Spinal cord (tissue), 10 donors: ENCODE measurements around the gene CYP46A1. TPM values are rescaled to one million over a fixed set of nuclear protein-coding genes. Genes with fewer than 3 reads are reported as not detected.
"Not testable (repeated sequence)": the region's sequence is repeated elsewhere in the genome, so short reads cannot be mapped to it uniquely, and the experiment has no call there.

Experiments used
- DNase-seq, 6 donors: peaks; one replicate each; pipeline versions ENCODE4 v3.0.0 to v3.0.0-alpha.2; 2013 to 2015; ENCODE audit warnings: low spot score in 6 of 6, low read depth in 4 of 6
- H3K27ac ChIP-seq: one replicate; pipeline ENCODE4 v1.5.1; 2013; ENCODE audit warnings: low read depth, low read length, control low read depth
- H3K27me3 ChIP-seq: one replicate; pipeline ENCODE4 v1.6.1; 2013; ENCODE audit warnings: low read length; ENCODE audit not compliant: control insufficient read depth, insufficient read depth
- H3K36me3 ChIP-seq: one replicate; pipeline ENCODE4 v1.6.1; 2013; ENCODE audit warnings: low read length; ENCODE audit not compliant: control insufficient read depth, insufficient read depth
- H3K4me1 ChIP-seq: one replicate; pipeline ENCODE4 v1.6.1; 2013; ENCODE audit warnings: low read length; ENCODE audit not compliant: control insufficient read depth, insufficient read depth
- H3K4me3 ChIP-seq: one replicate; pipeline ENCODE4 v1.5.1; 2013; ENCODE audit warnings: low read depth, low read length, control low read depth
- H3K9me3 ChIP-seq: one replicate; pipeline ENCODE4 v1.6.1; 2013; ENCODE audit warnings: low read length; ENCODE audit not compliant: control insufficient read depth, insufficient read depth
- WGBS: methylation state at CpG from one replicate; pipeline ENCODE4 v1.1.5; 2013; ENCODE audit warnings: missing lambda C conversion rate; ENCODE audit not compliant: insufficient coverage; 5-methylcytosine and 5-hydroxymethylcytosine counted together
- long read RNA-seq, 4 donors: transcript quantifications; one replicate each; lab custom pipeline, GENCODE V29; 2026
- polyA plus RNA-seq, 2 donors: library from polyadenylated mRNA; unstranded; fragments of 120-200 nt; gene quantifications; one replicate each; pipeline ENCODE4 v1.2.1, GENCODE V29; 2013; ENCODE audit not compliant: insufficient read length in 2 of 2
- total RNA-seq, 2 donors: library from RNA; depleted of rRNA in 1 of 2; stranded (reverse); fragments of 120-200 nt in 1 of 2; fragments of >200 nt in 1 of 2; gene quantifications; one replicate each; pipeline versions ENCODE4 v1.2.3 to v1.2.4, GENCODE V29; 2013 to 2014
- donor health status: healthy.

CYP46A1 gene
- total RNA-seq = 10 to 100 TPM in 1 of 2 donors, 1 to 10 TPM in 1; 5.5 to 18.7 TPM
- 10 to 100 TPM; 33.2 to 42.2 TPM for polyA plus RNA-seq
- long read RNA-seq, donor 1, transcript CYP46A1-201 (15 exons, 2,181 nt) = major isoform, 10 of 10 reads
- long read RNA-seq, donor 1, partial matches to known transcripts = 0 of 10 reads
- long read RNA-seq, donor 1, other reads (novel, unspliced or antisense) = 0 of 10 reads
- long read RNA-seq, donor 2, partial matches to known transcripts = 0 of 3 reads
- long read RNA-seq, donor 2, other reads (novel, unspliced or antisense) = 0 of 3 reads
- long read RNA-seq, donor 3, partial matches to known transcripts = 0 of 2 reads
- long read RNA-seq, donor 3, other reads (novel, unspliced or antisense) = 0 of 2 reads
- long read RNA-seq, donor 4 = 0 reads

- H3K27ac ChIP-seq = peak within 1 kb of the TSS; percentile 89
- H3K4me3 ChIP-seq = peak within 1 kb of the TSS; percentile 79
- no peaks in the 10 kb centered on the region for H3K27me3 ChIP-seq
- peaks cover 3% of the 10 kb centered on the region for H3K36me3 ChIP-seq
- H3K4me1 ChIP-seq = peaks cover 21% of the 10 kb centered on the region
- H3K9me3 ChIP-seq = no peaks in the 10 kb centered on the region
- under 1% methylated on average over 78 of the region's 83 CpGs for WGBS
- DNase-seq = peak; percentile 88 to 100 (median 98)
Observed at GRCh38 chr14:99683619-99684409, at the start of gene CYP46A1. Gene CYP46A1, plus strand, starts transcription at chr14:99684298. Its CDS starts 120 bp downstream, at chr14:99684418.

DNA sequence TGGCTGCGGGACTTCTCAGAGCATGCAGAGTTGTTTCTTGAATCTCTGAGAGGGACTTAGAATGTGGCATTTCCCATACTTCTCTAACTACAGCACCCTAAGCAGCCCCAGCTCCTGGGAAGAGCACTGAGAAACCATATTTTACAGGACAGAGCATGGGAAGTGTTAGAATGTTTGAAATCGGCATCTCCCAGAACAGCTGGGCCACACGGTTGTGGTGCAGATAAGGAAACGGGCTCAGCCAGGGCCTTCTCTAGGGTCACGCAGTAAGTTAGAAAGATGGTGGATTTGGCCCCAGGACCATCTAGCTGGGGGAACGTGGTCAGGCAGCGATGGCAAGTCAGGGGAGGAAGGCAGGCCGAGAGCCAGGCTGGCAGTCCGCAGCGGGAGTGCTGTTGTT lies 49.7 kb upstream of the CYP46A1 start:
- Histone ChIP-seq H3K4me3 (no peak overlapping the region), H3K4me1 (peaks cover 11% of the 10 kb centered on the region), H3K36me3 (no peaks in the 10 kb centered on the region), H3K27ac (no peak overlapping the region), H3K9me3 (no peaks in the 10 kb centered on the region), H3K27me3 (no peaks in the 10 kb centered on the region)
- DNase-seq = no peak
- 76% methylated on average over 6 of the region's 10 CpGs for WGBS

GRCh38 chr14:99635116-99635515 lies 49.0 kb upstream of the CYP46A1 start:
- no peaks in the 10 kb centered on the region for H3K36me3 ChIP-seq
- H3K4me1 ChIP-seq = peaks cover 11% of the 10 kb centered on the region
- H3K27ac ChIP-seq = no peak overlapping the region
- no peaks in the 10 kb centered on the region for H3K27me3 ChIP-seq
- 83% methylated on average over 8 of the region's 8 CpGs for WGBS
- no peaks in the 10 kb centered on the region for H3K9me3 ChIP-seq
- no peak overlapping the region for H3K4me3 ChIP-seq
- DNase-seq = no peak

DNA sequence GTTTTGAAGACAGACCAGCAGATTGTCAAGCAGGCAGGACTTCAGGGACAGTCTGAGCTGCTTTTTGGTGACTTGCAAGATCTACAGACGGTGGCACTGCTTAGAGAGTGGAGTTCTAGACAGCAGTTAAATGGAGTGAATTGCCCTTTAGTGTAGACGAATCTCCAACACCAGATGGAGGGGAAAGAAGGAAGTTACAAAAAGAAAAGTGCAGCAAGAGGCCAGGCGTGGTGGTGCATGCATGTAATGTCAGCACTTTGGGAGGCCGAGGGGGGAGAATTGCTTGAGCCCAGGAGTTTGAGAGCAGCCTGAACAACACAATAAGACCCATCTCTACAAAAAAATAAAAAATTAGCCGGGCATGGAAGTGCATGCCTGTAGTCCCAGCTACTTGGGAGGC lies 47.6 kb upstream of the CYP46A1 start:
- 58% methylated on average over 2 of the region's 5 CpGs for WGBS
- no peak overlapping the region for H3K4me3 ChIP-seq
- H3K36me3 ChIP-seq = no peaks in the 10 kb centered on the region
- peaks cover 11% of the 10 kb centered on the region for H3K4me1 ChIP-seq
- DNase-seq = no peak
- H3K27ac ChIP-seq = no peak overlapping the region
- H3K9me3 ChIP-seq = no peaks in the 10 kb centered on the region
- H3K27me3 ChIP-seq = no peaks in the 10 kb centered on the region

- Histone ChIP-seq H3K4me1 (peaks cover 11% of the 10 kb centered on the region), H3K4me3 (no peak overlapping the region), H3K9me3 (no peaks in the 10 kb centered on the region), H3K36me3 (no peaks in the 10 kb centered on the region), H3K27me3 (no peaks in the 10 kb centered on the region), H3K27ac (no peak overlapping the region)
- WGBS = 91% methylated on average over 7 of the region's 7 CpGs
- no peak for DNase-seq
Observed at GRCh38 chr14:99637624-99638023, 46.5 kb upstream of the CYP46A1 start.

DNA sequence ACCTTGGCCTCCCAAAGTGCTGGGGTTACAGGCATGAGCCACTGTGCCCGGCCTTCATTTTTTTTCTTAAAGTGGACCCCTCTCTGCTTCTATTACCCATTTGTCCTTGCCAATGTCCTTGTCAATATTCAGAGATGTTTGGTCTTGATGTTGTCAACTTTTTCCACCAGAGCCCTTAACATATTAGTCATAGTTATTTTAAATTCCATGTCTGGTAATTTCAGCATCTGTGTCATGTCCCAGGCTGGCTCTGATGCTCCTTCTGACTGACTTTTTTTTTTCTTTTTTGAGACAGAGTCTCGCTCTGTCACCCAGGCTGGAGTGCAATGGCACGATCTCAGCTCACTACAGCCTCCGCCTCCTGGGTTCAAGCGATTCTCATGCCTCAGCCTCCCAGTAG lies 41.3 kb upstream of the CYP46A1 start:
- H3K36me3 ChIP-seq, DNase-seq, H3K9me3 ChIP-seq, H3K4me3 ChIP-seq, H3K27ac ChIP-seq: not testable (repeated sequence)
- Histone ChIP-seq H3K4me1 (peaks cover 19% of the 10 kb centered on the region), H3K27me3 (peaks cover 13% of the 10 kb centered on the region)
- WGBS = 93% methylated on average over 4 of the region's 5 CpGs

DNA sequence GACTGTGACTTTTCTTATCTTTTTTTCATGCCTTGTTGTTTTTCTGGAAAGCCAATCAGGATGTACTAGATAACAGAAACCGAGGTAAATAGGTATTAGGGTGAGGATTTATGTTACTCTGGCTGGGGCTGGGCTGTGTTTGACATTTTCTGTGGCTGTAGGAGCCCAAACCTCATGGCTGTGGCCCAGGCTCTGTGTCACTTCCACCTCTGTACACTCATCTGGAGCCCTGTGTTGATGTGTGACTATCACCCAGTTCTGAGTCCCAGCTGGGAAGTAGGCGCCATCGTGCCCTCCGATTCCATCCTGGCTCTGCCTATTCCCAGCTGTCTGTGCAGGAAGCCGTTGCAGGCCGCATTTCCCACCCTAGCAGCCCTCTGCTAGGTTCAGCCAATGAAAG lies 40.8 kb upstream of the CYP46A1 start:
- Histone ChIP-seq H3K27me3 (peaks cover 13% of the 10 kb centered on the region), H3K4me1 (peaks cover 19% of the 10 kb centered on the region), H3K4me3 (no peak overlapping the region), H3K9me3 (no peaks in the 10 kb centered on the region), H3K27ac (no peak overlapping the region), H3K36me3 (peaks cover 2% of the 10 kb centered on the region)
- 73% methylated on average over 5 of the region's 6 CpGs for WGBS
- DNase-seq = no peak

DNA sequence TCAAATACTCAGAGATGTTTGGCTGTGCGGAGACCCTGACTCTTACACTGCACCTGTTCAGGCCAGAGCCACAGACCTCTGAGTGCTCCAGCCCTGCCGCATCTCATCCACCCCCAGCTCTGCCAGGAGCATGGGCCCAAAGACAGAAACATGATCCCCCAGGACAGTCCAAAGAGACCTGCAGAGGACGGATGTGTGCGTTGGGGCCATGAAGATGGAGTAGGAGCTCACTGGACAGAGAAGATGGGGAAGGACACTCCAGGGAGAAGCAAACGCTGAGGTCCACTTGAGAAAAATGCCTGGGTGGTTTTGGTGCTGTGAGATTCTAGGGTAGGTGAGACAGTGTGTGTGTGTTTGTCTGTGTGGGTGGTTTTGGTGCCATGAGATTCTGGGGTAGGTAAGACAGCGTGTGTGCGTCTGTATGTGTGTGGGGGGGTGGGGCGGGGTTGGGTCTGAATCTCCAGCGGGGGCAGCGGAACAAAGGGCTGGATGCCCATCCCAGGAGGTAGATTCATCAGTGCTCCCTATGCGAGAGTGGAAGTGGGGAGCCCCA lies 40.0 kb upstream of the CYP46A1 start:
- no peak for DNase-seq
- Histone ChIP-seq H3K4me3 (no peak overlapping the region), H3K4me1 (peaks cover 19% of the 10 kb centered on the region), H3K36me3 (peaks cover 2% of the 10 kb centered on the region), H3K9me3 (no peaks in the 10 kb centered on the region), H3K27ac (no peak overlapping the region), H3K27me3 (peaks cover 13% of the 10 kb centered on the region)
- 89% methylated on average over 11 of the region's 11 CpGs for WGBS

DNA sequence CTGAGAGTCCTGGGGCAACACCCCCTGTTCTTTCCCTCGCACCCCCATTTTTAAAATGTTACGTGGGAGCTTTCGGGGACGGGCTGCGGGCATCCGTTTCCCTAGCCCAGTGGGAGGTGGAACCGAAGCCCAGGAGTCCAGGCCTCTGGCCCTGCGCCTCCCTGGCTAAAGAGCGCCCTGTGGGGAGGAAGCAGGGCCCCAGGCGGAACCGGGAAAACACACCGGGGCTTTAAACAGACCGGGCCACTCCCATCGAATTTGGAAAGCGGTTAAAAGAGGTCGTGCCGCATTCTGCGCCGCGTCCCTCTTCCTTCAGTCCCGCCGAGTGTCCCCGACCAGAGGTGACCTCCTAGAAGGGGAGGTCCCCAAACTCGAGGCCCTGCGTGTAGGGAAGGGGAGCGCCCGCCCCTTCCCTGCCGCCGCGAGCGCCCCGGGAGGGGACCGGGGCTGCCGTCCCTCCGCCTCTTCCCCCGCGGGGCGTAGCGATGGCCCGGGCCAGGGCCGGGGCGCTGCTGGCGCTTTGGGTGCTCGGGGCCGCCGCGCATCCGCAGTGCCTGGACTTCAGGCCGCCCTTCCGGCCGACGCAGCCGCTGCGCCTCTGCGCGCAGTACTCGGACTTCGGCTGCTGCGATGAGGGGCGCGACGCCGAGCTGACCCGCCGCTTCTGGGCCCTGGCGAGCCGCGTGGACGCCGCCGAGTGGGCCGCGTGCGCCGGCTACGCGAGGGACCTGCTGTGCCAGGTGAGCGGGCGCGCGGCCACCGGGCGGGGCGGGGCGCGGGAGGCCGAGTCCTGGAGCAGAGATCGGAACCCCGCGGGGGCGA lies 39.2 kb upstream of the CYP46A1 start, which contains the start of gene HHIPL1:
HHIPL1 (plus strand) TSS at position 407 of the 822 bp plus-strand sequence; CDS start at position 486, 79 bp downstream.
- H3K36me3 ChIP-seq = peaks cover 2% of the 10 kb centered on the region
- peak within 1 kb of the TSS; percentile 27 for H3K4me3 ChIP-seq
- no peak within 1 kb of the TSS for H3K27ac ChIP-seq
- H3K9me3 ChIP-seq = no peaks in the 10 kb centered on the region
- peak in 2 of 6 donors; percentile 28 to 41 for DNase-seq
- H3K4me1 ChIP-seq = peaks cover 19% of the 10 kb centered on the region
- WGBS = 5% methylated on average over 91 of the region's 91 CpGs
- H3K27me3 ChIP-seq = peaks cover 13% of the 10 kb centered on the region
